ENCODE data around the gene TMEM50B.

The TMEM50B gene

GRCh38 chr21:33434770-33435360 is 44.9 kb downstream of the TMEM50B start:
- H3K9me3 ChIP-seq (ENCODE audit: control extremely low read depth in 1 of 5, control insufficient read depth in 4 of 5, insufficient read depth in 2 of 5, low read depth in 1 of 5, low read length in 4 of 5) = no peaks in the 10 kb centered on the region
- WGBS (ENCODE audit: insufficient coverage) = 90% methylated on average over 3 of the region's 5 CpGs
- H3K4me3 ChIP-seq (ENCODE audit: control insufficient read depth in 1 of 7, extremely low read depth in 1 of 7, insufficient read depth in 4 of 7, low read depth in 2 of 7, low read length in 6 of 7) = no peak overlapping the region
- POLR2A ChIA-PET = no interaction called here
- H3K36me3 ChIP-seq (ENCODE audit: control insufficient read depth in 4 of 4, insufficient read depth in 4 of 4, low read length in 3 of 4) = peaks cover 32 to 80% (median 53%) of the 10 kb centered on the region in 4 experiments
- no peak overlapping the region for H3K27ac ChIP-seq (ENCODE audit: insufficient read depth in 1 of 2, low read depth in 1 of 2, low read length in 2 of 2, poor library complexity in 1 of 2, severe bottlenecking in 2 of 2)
- peaks cover 0 to 8% (median 1%) of the 10 kb centered on the region in 4 experiments for H3K4me1 ChIP-seq (ENCODE audit: control extremely low read depth in 1 of 4, control insufficient read depth in 4 of 4, insufficient read depth in 4 of 4, low read length in 3 of 4)
- DNase-seq = peak in 2 of 3 donors; percentile 33 to 35
- no peaks in the 10 kb centered on the region for H3K27me3 ChIP-seq (replicated peaks in 2 of 5; ENCODE audit: control insufficient read depth in 4 of 5, insufficient read depth in 5 of 5, low read length in 4 of 5)
- CTCF ChIA-PET = interaction anchor here (0.7 to 1.1 kb wide), 2 partner anchors 9 to 12 kb away, joined by 3 to 4 read pairs; no protein-coding TSS in a partner anchor

GRCh38 chr21:33433425-33434114 is 46.2 kb downstream of the TMEM50B start:
- Histone ChIP-seq H3K4me3 (ENCODE audit: control insufficient read depth in 1 of 7, extremely low read depth in 1 of 7, insufficient read depth in 4 of 7, low read depth in 2 of 7, low read length in 6 of 7) (no peak overlapping the region), H3K36me3 (ENCODE audit: control insufficient read depth in 4 of 4, insufficient read depth in 4 of 4, low read length in 3 of 4) (peaks cover 34 to 87% (median 61%) of the 10 kb centered on the region in 4 experiments), H3K27me3 (replicated peaks in 2 of 5; ENCODE audit: control insufficient read depth in 4 of 5, insufficient read depth in 5 of 5, low read length in 4 of 5) (no peaks in the 10 kb centered on the region), H3K27ac (ENCODE audit: insufficient read depth in 1 of 2, low read depth in 1 of 2, low read length in 2 of 2, poor library complexity in 1 of 2, severe bottlenecking in 2 of 2) (no peak overlapping the region), H3K4me1 (ENCODE audit: control extremely low read depth in 1 of 4, control insufficient read depth in 4 of 4, insufficient read depth in 4 of 4, low read length in 3 of 4) (peaks cover 0 to 8% (median 1%) of the 10 kb centered on the region in 4 experiments), H3K9me3 (ENCODE audit: control extremely low read depth in 1 of 5, control insufficient read depth in 4 of 5, insufficient read depth in 2 of 5, low read depth in 1 of 5, low read length in 4 of 5) (no peaks in the 10 kb centered on the region)
- POLR2A ChIA-PET = interaction anchor here (0.7 kb wide), 1 partner anchor 53 kb away, joined by 3 read pairs; no protein-coding TSS in a partner anchor
- WGBS (ENCODE audit: insufficient coverage) = 79% methylated on average over 6 of the region's 8 CpGs
- CTCF ChIA-PET = interaction anchor here (0.7 to 1.1 kb wide), 2 partner anchors 13 to 229 kb away, joined by 3 to 4 read pairs; no protein-coding TSS in a partner anchor
- DNase-seq = no peak

DNA sequence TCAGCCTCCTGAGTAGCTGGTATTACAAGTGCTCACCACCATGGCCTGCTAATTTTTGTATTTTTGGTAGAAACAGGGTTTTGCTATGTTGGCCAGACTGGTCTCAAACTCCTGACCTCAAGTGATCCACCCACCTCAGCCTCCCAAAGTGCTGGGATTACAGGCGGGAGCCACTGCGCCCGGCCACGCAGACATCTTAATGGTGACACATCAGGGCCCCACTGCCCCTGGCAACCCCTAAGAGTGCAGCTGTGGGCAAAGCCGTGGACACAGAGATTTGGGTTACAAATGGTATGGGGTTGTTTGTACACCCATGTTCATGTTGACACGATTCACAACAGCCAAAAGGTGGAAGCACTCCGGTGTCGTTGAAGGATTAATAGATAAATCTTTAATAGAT is 46.8 kb downstream of the TMEM50B start:
- Histone ChIP-seq H3K27ac (ENCODE audit: insufficient read depth in 1 of 2, low read depth in 1 of 2, low read length in 2 of 2, poor library complexity in 1 of 2, severe bottlenecking in 2 of 2) (no peak overlapping the region), H3K4me3 (ENCODE audit: control insufficient read depth in 1 of 7, extremely low read depth in 1 of 7, insufficient read depth in 4 of 7, low read depth in 2 of 7, low read length in 6 of 7) (no peak overlapping the region), H3K27me3 (replicated peaks in 2 of 5; ENCODE audit: control insufficient read depth in 4 of 5, insufficient read depth in 5 of 5, low read length in 4 of 5) (no peaks in the 10 kb centered on the region), H3K36me3 (ENCODE audit: control insufficient read depth in 4 of 4, insufficient read depth in 4 of 4, low read length in 3 of 4) (peaks cover 34 to 89% (median 61%) of the 10 kb centered on the region in 4 experiments), H3K4me1 (ENCODE audit: control extremely low read depth in 1 of 4, control insufficient read depth in 4 of 4, insufficient read depth in 4 of 4, low read length in 3 of 4) (peaks cover 0 to 8% (median 1%) of the 10 kb centered on the region in 4 experiments), H3K9me3 (ENCODE audit: control extremely low read depth in 1 of 5, control insufficient read depth in 4 of 5, insufficient read depth in 2 of 5, low read depth in 1 of 5, low read length in 4 of 5) (no peaks in the 10 kb centered on the region)
- POLR2A ChIA-PET = interaction anchor here (0.7 kb wide), 1 partner anchor 53 kb away, joined by 3 read pairs; no protein-coding TSS in a partner anchor
- WGBS (ENCODE audit: insufficient coverage) = no CpG with 5 or more reads among the region's 8 CpGs
- CTCF ChIA-PET = interaction anchor here (0.6 kb wide), 1 partner anchor 46 kb away, joined by 3 read pairs; no protein-coding TSS in a partner anchor
- DNase-seq = no peak

- H3K27ac ChIP-seq (ENCODE audit: insufficient read depth in 1 of 2, low read depth in 1 of 2, low read length in 2 of 2, poor library complexity in 1 of 2, severe bottlenecking in 2 of 2) = no peak overlapping the region
- 97% methylated on average over 6 of the region's 6 CpGs for WGBS (ENCODE audit: insufficient coverage)
- no peak for DNase-seq
- ChIA-PET CTCF (interaction anchor here (0.6 to 1.5 kb wide), 3 partner anchors 9 to 46 kb away, joined by 3 to 4 read pairs (median 3); no protein-coding TSS in a partner anchor), POLR2A (interaction anchor here (0.7 kb wide), 1 partner anchor 52 kb away, joined by 3 read pairs; no protein-coding TSS in a partner anchor)
- no peaks in the 10 kb centered on the region for H3K27me3 ChIP-seq (replicated peaks in 2 of 5; ENCODE audit: control insufficient read depth in 4 of 5, insufficient read depth in 5 of 5, low read length in 4 of 5)
- peaks cover 0 to 8% (median 1%) of the 10 kb centered on the region in 4 experiments for H3K4me1 ChIP-seq (ENCODE audit: control extremely low read depth in 1 of 4, control insufficient read depth in 4 of 4, insufficient read depth in 4 of 4, low read length in 3 of 4)
- H3K9me3 ChIP-seq (ENCODE audit: control extremely low read depth in 1 of 5, control insufficient read depth in 4 of 5, insufficient read depth in 2 of 5, low read depth in 1 of 5, low read length in 4 of 5) = no peaks in the 10 kb centered on the region
- H3K36me3 ChIP-seq (ENCODE audit: control insufficient read depth in 4 of 4, insufficient read depth in 4 of 4, low read length in 3 of 4) = peaks cover 32 to 87% (median 62%) of the 10 kb centered on the region in 4 experiments
- H3K4me3 ChIP-seq (ENCODE audit: control insufficient read depth in 1 of 7, extremely low read depth in 1 of 7, insufficient read depth in 4 of 7, low read depth in 2 of 7, low read length in 6 of 7) = no peak overlapping the region
Measured at GRCh38 chr21:33432496-33432895, 47.3 kb downstream of the TMEM50B start.

- H3K4me3 ChIP-seq (ENCODE audit: control insufficient read depth in 1 of 7, extremely low read depth in 1 of 7, insufficient read depth in 4 of 7, low read depth in 2 of 7, low read length in 6 of 7) = no peak overlapping the region
- no peak for DNase-seq
- H3K27ac ChIP-seq (ENCODE audit: insufficient read depth in 1 of 2, low read depth in 1 of 2, low read length in 2 of 2, poor library complexity in 1 of 2, severe bottlenecking in 2 of 2) = no peak overlapping the region
- no peaks in the 10 kb centered on the region for H3K9me3 ChIP-seq (ENCODE audit: control extremely low read depth in 1 of 5, control insufficient read depth in 4 of 5, insufficient read depth in 2 of 5, low read depth in 1 of 5, low read length in 4 of 5)
- WGBS (ENCODE audit: insufficient coverage) = 100% methylated on average over 2 of the region's 3 CpGs
- ChIA-PET CTCF (interaction anchor here (1.5 kb wide), 1 partner anchor 17 kb away, joined by 4 read pairs; no protein-coding TSS in a partner anchor), POLR2A (interaction anchor here (0.6 kb wide), 1 partner anchor 34 kb away, joined by 3 read pairs; no protein-coding TSS in a partner anchor)
- H3K36me3 ChIP-seq (ENCODE audit: control insufficient read depth in 4 of 4, insufficient read depth in 4 of 4, low read length in 3 of 4) = peaks cover 31 to 84% (median 64%) of the 10 kb centered on the region in 4 experiments
- H3K27me3 ChIP-seq (replicated peaks in 2 of 5; ENCODE audit: control insufficient read depth in 4 of 5, insufficient read depth in 5 of 5, low read length in 4 of 5) = no peaks in the 10 kb centered on the region
- peaks cover 0 to 8% (median 1%) of the 10 kb centered on the region in 4 experiments for H3K4me1 ChIP-seq (ENCODE audit: control extremely low read depth in 1 of 4, control insufficient read depth in 4 of 4, insufficient read depth in 4 of 4, low read length in 3 of 4)
Measured at GRCh38 chr21:33430858-33431257, 48.9 kb downstream of the TMEM50B start.

GRCh38 chr21:33428669-33429068 is 51.1 kb downstream of the TMEM50B start:
- ChIA-PET CTCF (interaction anchor here (1.0 to 1.8 kb wide), 4 partner anchors 9 to 13 kb away, joined by 3 to 5 read pairs (median 4); no protein-coding TSS in a partner anchor), POLR2A (interaction anchor here (0.5 kb wide), 1 partner anchor 14 kb away, joined by 3 read pairs; no protein-coding TSS in a partner anchor)
- no peak for DNase-seq
- no peak overlapping the region for H3K4me3 ChIP-seq (ENCODE audit: control insufficient read depth in 1 of 7, extremely low read depth in 1 of 7, insufficient read depth in 4 of 7, low read depth in 2 of 7, low read length in 6 of 7)
- H3K27me3 ChIP-seq (replicated peaks in 2 of 5; ENCODE audit: control insufficient read depth in 4 of 5, insufficient read depth in 5 of 5, low read length in 4 of 5) = no peaks in the 10 kb centered on the region
- H3K9me3 ChIP-seq (ENCODE audit: control extremely low read depth in 1 of 5, control insufficient read depth in 4 of 5, insufficient read depth in 2 of 5, low read depth in 1 of 5, low read length in 4 of 5) = no peaks in the 10 kb centered on the region
- peaks cover 30 to 85% (median 67%) of the 10 kb centered on the region in 4 experiments for H3K36me3 ChIP-seq (ENCODE audit: control insufficient read depth in 4 of 4, insufficient read depth in 4 of 4, low read length in 3 of 4)
- H3K27ac ChIP-seq (ENCODE audit: insufficient read depth in 1 of 2, low read depth in 1 of 2, low read length in 2 of 2, poor library complexity in 1 of 2, severe bottlenecking in 2 of 2) = no peak overlapping the region
- WGBS (ENCODE audit: insufficient coverage) = 98% methylated on average over 8 of the region's 8 CpGs
- peaks cover 0 to 4% (median 1%) of the 10 kb centered on the region in 4 experiments for H3K4me1 ChIP-seq (ENCODE audit: control extremely low read depth in 1 of 4, control insufficient read depth in 4 of 4, insufficient read depth in 4 of 4, low read length in 3 of 4)

Measured in common myeloid progenitor, CD34-positive (primary cell).